ENCODE results near the gene HDAC9.

DNA sequence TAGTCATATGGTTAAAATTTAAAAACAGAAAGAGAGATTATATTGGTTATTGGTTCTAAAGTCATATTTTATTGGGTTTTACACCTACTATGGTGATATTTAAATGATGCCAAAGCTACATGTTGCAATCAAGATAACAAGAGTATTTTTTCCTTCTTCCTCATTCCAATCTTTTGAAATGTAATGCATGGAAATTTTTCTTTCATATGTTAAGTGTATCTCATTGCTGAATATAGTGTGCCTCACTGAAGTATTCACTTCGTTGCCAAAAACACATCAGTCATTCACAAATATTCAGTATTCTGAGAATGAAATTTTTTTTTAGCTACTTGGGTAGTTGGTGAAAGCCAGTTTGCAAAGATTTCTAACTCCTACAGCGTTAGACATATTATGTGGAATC is 19.5 kb downstream of the HDAC9 start:
- TF ChIP-seq, protein P1, sequence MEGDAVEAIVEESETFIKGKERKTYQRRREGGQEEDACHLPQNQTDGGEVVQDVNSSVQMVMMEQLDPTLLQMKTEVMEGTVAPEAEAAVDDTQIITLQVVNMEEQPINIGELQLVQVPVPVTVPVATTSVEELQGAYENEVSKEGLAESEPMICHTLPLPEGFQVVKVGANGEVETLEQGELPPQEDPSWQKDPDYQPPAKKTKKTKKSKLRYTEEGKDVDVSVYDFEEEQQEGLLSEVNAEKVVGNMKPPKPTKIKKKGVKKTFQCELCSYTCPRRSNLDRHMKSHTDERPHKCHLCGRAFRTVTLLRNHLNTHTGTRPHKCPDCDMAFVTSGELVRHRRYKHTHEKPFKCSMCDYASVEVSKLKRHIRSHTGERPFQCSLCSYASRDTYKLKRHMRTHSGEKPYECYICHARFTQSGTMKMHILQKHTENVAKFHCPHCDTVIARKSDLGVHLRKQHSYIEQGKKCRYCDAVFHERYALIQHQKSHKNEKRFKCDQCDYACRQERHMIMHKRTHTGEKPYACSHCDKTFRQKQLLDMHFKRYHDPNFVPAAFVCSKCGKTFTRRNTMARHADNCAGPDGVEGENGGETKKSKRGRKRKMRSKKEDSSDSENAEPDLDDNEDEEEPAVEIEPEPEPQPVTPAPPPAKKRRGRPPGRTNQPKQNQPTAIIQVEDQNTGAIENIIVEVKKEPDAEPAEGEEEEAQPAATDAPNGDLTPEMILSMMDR (IDR thresholded peaks at IDR 0.05; ENCODE audit: low read depth, low read length, poor library complexity, severe bottlenecking) = no peak
- no peak for TF ChIP-seq EZH2phosphoT487 (IDR thresholded peaks at IDR 0.05; ENCODE audit: borderline replicate concordance, low read length)

All from DOHH2 (cell line).